Activated CD8-positive, alpha-beta memory T cell treated with anti-CD3 and anti-CD28 coated beads for 1 hour (primary cell): ENCODE results near the gene HADHA.
"Not testable (repeated sequence)": the region's sequence is repeated elsewhere in the genome, so short reads cannot be mapped to it uniquely, and the experiment has no call there.

Experiments used
- DNase-seq, 2 donors: peaks; one replicate each; pipeline ENCODE4 v3.0.0-alpha.2; 2020; ENCODE audit warnings: low read depth in 1 of 2; ENCODE audit errors: extremely low read depth in 1 of 2

Gene HADHA

DNA sequence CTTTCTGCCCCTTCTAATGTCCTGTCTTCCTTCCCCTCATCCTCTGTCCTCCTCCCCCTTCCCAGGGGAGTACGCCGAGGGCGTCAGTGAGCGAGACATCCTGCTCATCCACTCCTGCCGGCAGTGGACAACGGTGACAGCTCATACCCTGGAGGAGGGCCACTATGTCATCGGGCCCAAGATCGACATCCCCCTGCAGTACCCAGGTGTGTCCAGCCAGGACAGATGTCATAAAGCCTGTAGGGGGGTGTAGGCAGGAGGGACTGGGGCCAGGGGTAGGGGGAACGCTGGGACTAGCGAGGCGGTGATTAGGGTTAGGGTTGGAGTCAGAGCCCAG lies 68.2 kb downstream of the HADHA start:
- DNase-seq: no peak

DNA sequence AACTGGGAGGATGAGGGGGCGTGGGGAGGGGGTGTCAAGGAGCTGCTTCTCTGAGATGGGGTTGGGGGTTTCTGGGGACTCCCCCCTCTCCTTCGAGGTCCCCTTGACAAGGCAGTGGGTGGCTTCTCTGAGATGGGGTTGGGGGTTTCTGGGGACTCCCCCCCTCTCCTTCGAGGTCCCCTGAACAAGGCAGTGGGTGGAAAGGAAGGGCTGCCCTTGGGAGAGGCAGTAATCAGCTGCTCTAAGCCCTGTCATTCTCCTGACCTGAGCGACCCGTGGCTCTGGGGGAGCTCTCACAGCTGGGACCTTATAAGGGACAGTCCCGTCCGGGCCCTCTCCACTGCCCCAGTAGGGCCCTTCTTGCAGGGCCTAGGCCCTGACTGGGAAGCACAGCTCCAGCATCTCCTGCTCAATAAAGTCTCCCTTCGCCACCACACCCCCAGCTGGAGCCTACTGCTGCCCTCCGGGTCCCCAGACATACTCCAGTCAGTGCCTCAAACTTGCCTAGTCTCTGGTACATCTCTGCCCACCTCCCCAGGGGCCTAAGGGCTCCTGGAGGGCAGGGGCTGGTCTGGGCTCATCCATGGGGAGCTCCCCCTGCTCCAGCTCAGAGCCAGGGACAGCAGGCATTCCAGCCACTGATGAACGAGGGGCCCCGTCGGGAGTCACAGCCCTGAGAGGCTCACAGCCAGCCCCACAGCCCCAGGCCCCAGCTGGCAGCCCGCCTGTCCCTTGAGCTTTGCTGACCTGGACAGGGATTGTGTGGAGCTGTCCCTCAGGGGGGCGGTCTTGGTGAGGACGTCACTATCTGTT lies 68.8 kb downstream of the HADHA start:
- DNase-seq: no peak

- DNase-seq: no peak
Observed at GRCh38 chr2:26174691-26175465, 69.6 kb downstream of the HADHA start.

GRCh38 chr2:26173776-26174482 lies 70.5 kb downstream of the HADHA start:
- no peak for DNase-seq

DNA sequence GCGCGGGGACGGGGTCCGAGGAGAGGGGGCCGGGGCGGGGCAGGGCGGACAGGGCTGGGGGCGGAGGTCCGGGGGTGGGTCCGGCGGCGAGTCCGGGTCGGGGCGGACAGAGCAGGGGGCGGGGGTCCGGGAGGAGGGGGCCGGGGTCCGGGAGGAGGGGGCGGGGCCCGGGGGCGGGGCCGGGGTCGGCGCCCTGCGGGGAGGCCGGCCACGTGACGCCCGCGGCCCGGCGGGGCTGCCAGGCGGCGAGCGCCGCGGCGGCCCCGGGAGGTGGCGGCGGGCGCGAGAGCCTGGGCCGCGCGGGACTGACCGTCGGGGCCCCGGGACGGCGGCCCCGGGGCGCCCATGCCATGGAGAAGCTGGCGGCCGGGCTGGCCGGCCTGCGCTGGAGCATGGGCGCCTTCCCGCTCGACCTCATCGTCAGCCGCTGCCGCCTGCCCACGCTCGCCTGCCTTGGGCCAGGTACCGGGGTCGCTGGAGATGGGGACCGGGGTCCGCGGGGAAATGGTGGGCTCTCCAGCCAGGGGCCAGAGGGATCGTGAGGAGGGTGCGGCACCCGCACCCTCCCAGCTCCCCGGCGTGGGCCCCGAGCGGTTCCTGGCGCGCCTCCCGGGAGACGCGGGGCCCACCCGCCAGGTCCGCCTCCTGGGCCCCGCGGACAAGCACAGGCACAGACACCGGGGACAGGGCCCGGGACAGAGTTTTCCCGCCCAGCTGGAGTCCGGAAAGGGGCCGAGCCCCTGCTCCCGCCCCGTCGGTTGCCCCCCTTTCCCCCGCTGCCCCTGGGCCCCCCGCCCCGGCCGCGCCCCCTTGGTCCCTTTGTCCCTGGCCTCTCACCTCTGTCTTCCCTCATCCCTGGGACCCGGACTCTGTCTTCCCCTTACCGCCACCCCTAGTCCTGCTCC lies 71.3 kb downstream of the HADHA start, which contains the start of gene GAREM2:
GAREM2 (plus strand) TSS at position 218 of the 905 bp plus-strand sequence; CDS start at position 351, 133 bp downstream.
- no peak for DNase-seq

GRCh38 chr2:26172189-26172870 lies 72.1 kb downstream of the HADHA start:
- no peak for DNase-seq

DNA sequence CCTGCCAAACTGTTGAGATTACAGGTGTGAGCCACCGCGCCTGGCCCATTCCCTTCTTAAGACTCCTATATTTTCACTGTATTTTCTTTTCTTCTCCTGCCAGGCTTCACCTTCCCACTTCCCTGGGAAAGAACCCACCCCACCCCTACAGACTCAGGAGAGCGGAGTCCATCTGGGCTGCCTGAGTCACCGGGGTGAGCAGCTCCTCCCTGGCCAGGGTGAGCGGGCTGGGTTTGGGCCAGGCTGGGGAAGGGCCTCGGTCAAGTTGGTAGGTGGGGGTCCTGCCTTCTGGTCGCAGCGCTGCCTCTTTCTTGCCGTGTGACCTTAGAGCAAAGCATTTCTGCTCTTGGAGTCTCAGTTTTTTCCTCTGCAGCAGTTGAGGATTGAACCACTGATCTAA lies 73.6 kb downstream of the HADHA start:
- DNase-seq: no peak

DNA sequence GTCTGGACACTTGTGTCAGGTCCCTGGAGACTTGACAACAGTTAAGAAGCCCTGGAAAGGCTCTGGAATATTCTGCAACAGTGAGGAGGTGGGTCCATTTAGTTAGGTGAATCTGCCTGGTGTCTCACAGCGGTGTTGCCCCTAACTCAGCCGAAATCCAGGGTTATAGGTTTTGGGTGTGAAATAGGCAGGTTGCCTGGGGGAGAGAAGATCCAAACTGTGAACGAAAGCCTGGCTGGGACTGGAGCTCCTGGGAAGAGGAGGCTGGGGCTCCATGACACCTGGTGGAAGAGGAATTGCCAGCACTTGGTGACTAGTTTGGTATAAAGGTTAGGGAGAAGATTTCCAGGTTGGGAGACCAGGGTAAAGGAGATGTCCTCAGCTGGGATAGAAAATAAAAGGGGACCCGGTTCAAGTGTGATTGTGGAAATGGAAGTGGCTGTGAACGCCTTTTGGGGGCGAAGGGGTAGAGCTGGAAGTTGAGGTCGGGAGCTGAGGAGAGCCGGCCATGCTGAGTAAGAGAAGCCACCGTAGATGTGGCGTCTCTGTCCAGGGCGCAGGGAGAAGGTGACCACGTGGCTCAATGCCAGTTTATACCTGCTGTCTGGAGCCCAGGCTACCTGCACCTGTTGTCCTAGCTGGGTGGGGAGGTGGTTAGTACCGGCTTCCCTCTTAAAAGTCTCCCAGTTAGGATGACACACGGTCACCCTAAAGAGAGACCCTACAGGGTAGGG lies 74.6 kb downstream of the HADHA start:
- no peak for DNase-seq

GRCh38 chr2:26169226-26169625 lies 75.2 kb downstream of the HADHA start:
- DNase-seq: no peak

- DNase-seq: no peak
Observed at GRCh38 chr2:26168785-26169184, 75.6 kb downstream of the HADHA start.

DNA sequence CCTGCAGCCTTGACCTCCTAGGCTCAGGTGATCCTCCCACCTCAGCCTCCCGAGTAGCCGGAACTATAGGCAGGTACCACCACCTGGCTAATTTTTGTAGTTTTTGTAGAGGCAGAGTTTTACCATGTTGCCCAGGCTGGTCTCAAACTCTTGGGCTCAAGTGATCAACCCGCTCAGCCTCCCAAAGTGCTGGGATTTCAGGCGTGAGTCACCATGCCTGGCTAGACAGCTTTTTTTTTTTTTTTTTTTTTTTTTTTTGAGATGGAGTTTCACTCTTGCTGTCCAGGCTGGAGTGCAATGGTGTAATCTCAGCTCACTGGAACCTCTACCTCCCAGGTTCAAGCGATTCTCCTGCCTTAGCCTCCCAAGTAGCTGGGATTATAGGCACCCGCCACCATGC lies 77.9 kb downstream of the HADHA start:
- DNase-seq: not testable (repeated sequence)

DNA sequence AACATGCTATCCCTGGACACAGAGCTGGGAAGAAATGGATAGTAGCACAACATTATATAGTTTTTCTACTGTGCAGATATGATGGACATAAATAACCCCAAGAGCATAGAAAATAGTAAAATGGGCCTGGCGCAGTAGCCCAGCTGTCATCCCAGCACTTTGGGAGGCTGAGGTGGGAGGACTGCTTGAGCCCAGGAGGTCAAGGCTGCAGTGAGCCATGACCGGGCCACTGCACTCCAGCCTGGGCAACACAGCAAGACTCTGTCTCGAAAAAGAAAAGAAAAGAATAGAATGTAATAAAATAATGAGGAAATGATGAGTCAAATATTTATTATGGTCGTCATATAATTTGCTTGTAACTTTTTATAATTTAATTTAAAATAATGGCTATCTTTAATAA lies 79.0 kb downstream of the HADHA start:
- no peak for DNase-seq

DNA sequence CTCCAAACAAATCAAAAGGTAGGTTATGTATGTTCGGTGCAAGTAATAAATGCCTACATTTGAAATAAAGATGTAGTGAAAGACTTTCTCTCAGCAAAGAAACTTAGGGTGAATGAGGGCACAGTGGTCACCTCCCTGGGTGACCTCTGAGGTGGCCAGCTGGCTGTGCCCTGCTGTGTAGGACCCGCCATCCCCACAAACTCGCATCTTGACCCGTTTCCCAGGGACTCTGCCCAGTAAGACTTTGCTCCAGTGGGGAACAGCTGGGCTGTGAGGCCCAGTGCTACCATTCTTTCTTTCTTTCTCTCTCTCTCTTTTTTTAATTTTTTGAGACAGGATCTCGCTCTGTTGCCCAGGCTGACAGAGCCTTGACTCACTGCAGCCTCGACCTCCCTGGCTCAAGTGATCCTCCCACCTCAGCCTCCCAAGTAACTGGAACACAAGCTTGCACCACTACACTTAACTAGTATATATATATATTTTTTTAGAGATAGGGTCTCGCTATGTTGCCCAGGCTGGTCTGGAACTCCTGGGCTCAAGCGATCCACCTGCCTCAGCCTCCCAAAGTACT lies 79.7 kb downstream of the HADHA start:
- DNase-seq: no peak

DNA sequence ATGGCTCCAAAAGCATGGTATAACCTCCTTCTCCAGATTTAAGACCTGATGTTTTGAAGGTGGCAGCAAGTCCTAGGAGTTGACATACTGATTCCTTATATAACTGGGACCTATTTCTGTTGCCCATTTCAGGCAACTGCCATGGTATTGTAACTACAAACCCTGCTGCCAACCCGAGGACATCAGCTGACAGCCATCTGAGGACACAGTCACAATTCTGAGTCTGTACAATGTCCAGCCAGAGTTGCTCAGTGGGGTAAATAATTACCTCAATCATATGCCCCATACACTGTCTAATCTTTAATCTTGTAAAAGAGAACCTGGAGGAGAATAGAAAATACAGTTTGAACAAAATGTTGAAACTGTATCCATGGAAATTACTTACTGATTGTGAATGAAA lies 80.2 kb downstream of the HADHA start:
- DNase-seq: no peak

- DNase-seq: no peak
Observed at GRCh38 chr2:26162963-26163362, 81.5 kb downstream of the HADHA start.

DNA sequence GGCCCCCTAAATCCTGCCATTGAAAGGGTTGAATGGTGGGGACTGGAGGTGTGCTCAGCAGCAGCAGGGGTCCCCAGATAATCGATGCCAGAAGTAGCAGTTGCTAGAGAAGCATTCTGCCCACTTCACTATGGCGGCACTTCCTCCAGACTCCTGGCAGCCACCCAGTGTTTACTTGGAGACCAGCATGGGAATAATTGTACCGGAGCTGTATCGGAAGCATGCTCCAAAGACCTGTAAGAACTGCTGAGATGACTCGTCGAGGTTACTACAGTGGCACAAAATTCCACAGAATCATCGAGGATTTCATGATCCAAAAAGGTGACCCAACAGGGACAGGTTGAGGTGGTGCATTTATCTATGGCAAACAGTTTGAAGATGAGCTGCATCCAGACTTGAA lies 82.5 kb downstream of the HADHA start:
- no peak for DNase-seq

DNA sequence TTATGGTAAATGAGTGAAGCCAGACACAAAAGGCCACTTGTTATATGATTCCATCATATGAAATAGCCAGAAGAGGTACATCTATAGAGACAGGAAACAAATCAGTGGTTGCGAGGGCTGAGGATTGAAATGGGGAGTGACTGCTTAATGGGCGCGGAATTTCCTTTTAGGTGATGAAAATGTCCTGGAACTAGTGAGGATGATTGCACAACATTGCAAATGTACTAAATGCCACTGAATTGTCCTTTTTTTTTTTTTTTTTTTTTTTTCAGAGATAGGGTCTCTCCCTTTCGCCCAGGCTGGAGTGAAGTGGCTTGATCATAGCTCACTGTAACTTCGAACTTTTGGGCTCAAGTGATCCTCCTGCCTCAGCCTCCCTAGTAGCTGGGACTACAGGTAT lies 86.9 kb downstream of the HADHA start:
- no peak for DNase-seq

- no peak for DNase-seq
Observed at GRCh38 chr2:26150243-26150642, 94.2 kb downstream of the HADHA start.

GRCh38 chr2:26148501-26148900 lies 95.9 kb downstream of the HADHA start:
- DNase-seq: no peak
